GM18519 (cell line): Measurements from ENCODE around the gene IL12RB1.

Source experiments
- ATAC-seq: cut with Tn5 transposase; IDR thresholded peaks from one replicate; pipeline ENCODE4 v1.9.1; 2021; ENCODE audit warnings: mild to moderate bottlenecking, moderate library complexity; ENCODE audit not compliant: unreplicated experiment, low FRiP score

IL12RB1 gene

GRCh38 chr19:18086590-18087138 is at the start of gene IL12RB1:
Gene IL12RB1, minus strand, starts transcription at chr19:18086934. Its CDS starts 111 bp downstream, at chr19:18086823.
- no peak for ATAC-seq

- ATAC-seq: no peak
Observed at GRCh38 chr19:18135712-18136584, 49.2 kb upstream of the IL12RB1 start.

- ATAC-seq: no peak
Observed at GRCh38 chr19:18131841-18132596, 45.3 kb upstream of the IL12RB1 start.

GRCh38 chr19:18130523-18131242 is 43.9 kb upstream of the IL12RB1 start:
- ATAC-seq: no peak

GRCh38 chr19:18128805-18129204 is 42.1 kb upstream of the IL12RB1 start:
- no peak for ATAC-seq

GRCh38 chr19:18128044-18128443 is 41.3 kb upstream of the IL12RB1 start:
- no peak for ATAC-seq

GRCh38 chr19:18126097-18126496 is 39.4 kb upstream of the IL12RB1 start:
- ATAC-seq: no peak

GRCh38 chr19:18123819-18124218 is 37.1 kb upstream of the IL12RB1 start:
- ATAC-seq: no peak

GRCh38 chr19:18122860-18123795 is 36.4 kb upstream of the IL12RB1 start:
- no peak for ATAC-seq

- ATAC-seq: no peak
Observed at GRCh38 chr19:18122424-18122823, 35.7 kb upstream of the IL12RB1 start.

GRCh38 chr19:18121166-18121565 is 34.4 kb upstream of the IL12RB1 start:
- ATAC-seq: no peak

- no peak for ATAC-seq
Observed at GRCh38 chr19:18120127-18120526, 33.4 kb upstream of the IL12RB1 start.

GRCh38 chr19:18119717-18120105 is 33.0 kb upstream of the IL12RB1 start:
- ATAC-seq: no peak

- no peak for ATAC-seq
Observed at GRCh38 chr19:18119013-18119716, 32.4 kb upstream of the IL12RB1 start.

- ATAC-seq: no peak
Observed at GRCh38 chr19:18118420-18119012, 31.8 kb upstream of the IL12RB1 start.

- ATAC-seq: peak; percentile 79
Observed at GRCh38 chr19:18117692-18118378, 31.1 kb upstream of the IL12RB1 start.

GRCh38 chr19:18117364-18117691 is 30.6 kb upstream of the IL12RB1 start:
- ATAC-seq: no peak

- ATAC-seq: no peak
Observed at GRCh38 chr19:18114483-18114882, 27.7 kb upstream of the IL12RB1 start.
